Heart left ventricle (tissue), 13 donors: ENCODE results near the gene WNT8A.

ENCODE experiments used
- POLR2A ChIP-seq, 2 donors: fragments of 450-650 bp; IDR thresholded peaks; one replicate each; pipeline ENCODE4 v1.6.1; 2017; ENCODE audit warnings: antibody characterized with exemption in 2 of 2, mild to moderate bottlenecking in 2 of 2, moderate library complexity in 2 of 2
- TF ChIP-seq, protein P1 (sequence below), 12 donors: fragments of 200-600 bp; sonication (generic) in 4 of 12; IDR thresholded peaks; one replicate each; pipeline versions ENCODE4 v1.5.0 to v1.8.0; 2018 to 2022; ENCODE audit warnings: antibody characterized with exemption in 12 of 12, mild to moderate bottlenecking in 5 of 12
- donor health status: ischemic (EF 13 %, LVEDD 7.1; RV severe dilation, severe dysfunction).
- donor health status: DM: no; HTN: yes; CAD: no.
- donor health status: DM: no; HTN: no; CAD: no.
- donor health status: ischemic (EF 25% LVEDD 6.9; RV normal size, moderate dysfunction).
- donor health status: ischemic (EF 25% LVEDD 5.7; RV mildly dilated, moderate dysfunction).
- donor health status: ischemic (EF 35%, LVEDD 5.7; RV mildly dilated, moderate dysfunction).
- donor health status: nonischemic (EF 11% LVEDD 7.7; RV severe dilation, severe dysfunction).
- donor health status: DM: yes; HTN: yes; CAD: no.
- donor health status: PGD.
- donor health status: ischemic (EF 29% LVEDD 5.4; RV normal size, mild dysfunction).
- donor health status: nonischemic (EF 23%, LVEDD 6.1; RV moderate dilation, normal function).

DNA sequence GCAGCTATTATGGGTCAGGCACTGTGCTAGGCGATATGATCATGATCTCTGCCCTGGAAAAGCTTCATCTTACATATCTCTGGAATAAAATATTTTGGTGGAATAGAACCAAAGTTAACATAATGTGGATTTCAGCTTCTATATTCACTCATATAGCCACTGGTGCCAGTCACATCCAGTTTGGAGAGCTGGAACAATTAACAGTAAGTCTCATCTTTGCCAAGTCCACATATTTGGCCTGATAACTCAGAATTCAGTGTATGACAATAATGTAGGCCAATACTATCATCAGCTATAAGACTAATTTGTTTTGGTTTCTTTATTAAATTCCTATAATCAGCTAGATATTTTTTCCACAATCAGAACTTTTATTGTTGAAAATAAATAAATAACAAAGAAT is 45.0 kb upstream of the WNT8A start:
- TF ChIP-seq, protein P1, sequence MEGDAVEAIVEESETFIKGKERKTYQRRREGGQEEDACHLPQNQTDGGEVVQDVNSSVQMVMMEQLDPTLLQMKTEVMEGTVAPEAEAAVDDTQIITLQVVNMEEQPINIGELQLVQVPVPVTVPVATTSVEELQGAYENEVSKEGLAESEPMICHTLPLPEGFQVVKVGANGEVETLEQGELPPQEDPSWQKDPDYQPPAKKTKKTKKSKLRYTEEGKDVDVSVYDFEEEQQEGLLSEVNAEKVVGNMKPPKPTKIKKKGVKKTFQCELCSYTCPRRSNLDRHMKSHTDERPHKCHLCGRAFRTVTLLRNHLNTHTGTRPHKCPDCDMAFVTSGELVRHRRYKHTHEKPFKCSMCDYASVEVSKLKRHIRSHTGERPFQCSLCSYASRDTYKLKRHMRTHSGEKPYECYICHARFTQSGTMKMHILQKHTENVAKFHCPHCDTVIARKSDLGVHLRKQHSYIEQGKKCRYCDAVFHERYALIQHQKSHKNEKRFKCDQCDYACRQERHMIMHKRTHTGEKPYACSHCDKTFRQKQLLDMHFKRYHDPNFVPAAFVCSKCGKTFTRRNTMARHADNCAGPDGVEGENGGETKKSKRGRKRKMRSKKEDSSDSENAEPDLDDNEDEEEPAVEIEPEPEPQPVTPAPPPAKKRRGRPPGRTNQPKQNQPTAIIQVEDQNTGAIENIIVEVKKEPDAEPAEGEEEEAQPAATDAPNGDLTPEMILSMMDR (IDR thresholded peaks at IDR 0.05): no peak
- TF ChIP-seq POLR2A (IDR thresholded peaks at IDR 0.05): no peak
